ENCODE measurements around the gene ARHGEF10L.

The ARHGEF10L gene

DNA sequence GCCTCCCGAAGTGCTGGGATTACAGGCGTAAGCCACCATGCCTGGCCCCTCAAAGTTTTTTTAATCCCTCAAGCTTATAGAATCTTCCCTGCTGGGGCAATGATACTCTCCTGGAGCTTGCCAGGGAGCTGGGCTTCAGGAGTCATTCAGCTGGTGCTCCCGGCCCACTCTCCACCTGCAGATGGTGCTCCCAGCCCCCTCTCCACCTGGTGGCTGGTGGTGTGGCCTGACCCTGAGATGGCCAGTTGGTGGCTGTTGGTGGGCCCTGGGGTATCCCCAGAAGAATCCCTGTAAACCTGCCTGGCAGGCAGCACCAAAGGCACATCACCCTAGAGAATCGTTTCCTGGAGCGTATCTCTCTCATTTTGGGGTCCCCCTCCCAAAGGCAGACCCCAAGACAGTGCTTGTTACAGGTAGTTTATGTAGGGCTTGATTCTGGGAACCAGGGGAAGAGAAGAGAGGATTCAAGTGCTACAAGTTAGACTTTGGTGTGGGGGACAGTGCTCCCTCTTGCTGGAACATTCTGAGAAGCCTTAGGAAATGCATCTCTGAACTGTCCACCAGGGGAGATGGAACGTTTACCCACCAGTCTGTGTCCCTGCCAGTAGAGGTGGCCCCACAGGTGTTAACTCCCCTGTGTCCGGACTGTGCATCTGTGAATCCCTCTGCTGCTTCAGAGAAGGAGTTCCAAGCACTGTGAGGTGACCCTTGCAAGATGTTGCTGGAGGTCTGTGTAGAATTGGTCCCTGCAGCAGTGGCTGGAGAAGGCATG is 186.5 kb downstream of the ARHGEF10L start:
- DNase-seq (ENCODE audit: low spot score): no peak
- TF ChIP-seq, protein P1, sequence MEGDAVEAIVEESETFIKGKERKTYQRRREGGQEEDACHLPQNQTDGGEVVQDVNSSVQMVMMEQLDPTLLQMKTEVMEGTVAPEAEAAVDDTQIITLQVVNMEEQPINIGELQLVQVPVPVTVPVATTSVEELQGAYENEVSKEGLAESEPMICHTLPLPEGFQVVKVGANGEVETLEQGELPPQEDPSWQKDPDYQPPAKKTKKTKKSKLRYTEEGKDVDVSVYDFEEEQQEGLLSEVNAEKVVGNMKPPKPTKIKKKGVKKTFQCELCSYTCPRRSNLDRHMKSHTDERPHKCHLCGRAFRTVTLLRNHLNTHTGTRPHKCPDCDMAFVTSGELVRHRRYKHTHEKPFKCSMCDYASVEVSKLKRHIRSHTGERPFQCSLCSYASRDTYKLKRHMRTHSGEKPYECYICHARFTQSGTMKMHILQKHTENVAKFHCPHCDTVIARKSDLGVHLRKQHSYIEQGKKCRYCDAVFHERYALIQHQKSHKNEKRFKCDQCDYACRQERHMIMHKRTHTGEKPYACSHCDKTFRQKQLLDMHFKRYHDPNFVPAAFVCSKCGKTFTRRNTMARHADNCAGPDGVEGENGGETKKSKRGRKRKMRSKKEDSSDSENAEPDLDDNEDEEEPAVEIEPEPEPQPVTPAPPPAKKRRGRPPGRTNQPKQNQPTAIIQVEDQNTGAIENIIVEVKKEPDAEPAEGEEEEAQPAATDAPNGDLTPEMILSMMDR (IDR thresholded peaks at IDR 0.05; ENCODE audit: extremely low read depth, missing control alignments): no peak

DNA sequence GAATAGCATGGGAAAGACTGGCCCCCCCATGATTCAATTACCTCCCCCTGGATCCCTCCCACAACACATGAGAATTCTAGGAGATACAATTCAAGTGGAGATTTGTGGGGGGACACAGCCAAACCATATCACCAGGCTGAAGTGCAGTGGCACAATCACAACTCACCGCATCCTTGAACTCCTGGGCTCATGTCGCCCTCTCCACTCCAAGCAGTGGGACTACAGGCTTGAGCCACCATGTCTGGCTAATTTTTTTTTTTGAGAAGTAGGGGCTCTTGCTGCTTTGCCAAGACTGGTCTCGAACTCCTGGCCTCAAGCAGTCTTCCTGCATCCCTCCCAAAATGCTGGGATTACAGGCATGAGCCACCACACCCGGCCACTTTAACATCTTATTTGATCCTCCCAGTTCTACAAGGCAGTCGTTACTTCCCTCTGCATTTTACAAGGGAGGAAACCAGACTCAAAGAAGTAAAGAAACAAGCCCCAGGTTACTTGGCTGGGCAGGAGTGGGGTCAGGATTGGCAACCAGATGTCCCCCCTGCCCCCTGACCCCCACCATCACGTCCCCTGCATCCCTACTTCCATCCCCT is 188.7 kb downstream of the ARHGEF10L start:
- TF ChIP-seq, protein P1 (IDR thresholded peaks at IDR 0.05; ENCODE audit: extremely low read depth, missing control alignments): no peak
- no peak for DNase-seq (ENCODE audit: low spot score)

DNA sequence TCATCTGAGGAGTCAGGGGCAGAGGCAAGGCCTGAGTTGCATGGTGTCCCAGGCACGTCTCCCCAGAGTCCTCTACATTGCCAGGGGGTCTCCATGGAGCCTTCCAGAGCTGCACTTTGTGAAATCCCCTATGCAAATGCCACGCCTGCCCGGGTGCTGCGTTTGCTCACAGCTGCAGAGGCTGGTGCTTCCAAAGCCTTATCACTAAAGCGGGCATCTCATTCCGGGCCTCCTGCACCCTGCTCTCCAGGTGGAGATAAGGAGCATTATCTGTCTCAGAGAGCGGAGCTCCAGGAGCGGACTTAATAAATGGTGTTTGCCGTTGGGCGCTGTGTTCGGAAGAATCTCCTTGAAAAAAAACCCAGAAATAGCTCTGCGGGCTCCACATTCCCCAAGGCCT is 189.8 kb downstream of the ARHGEF10L start:
- TF ChIP-seq, protein P1 (IDR thresholded peaks at IDR 0.05; ENCODE audit: extremely low read depth, missing control alignments): no peak
- DNase-seq (ENCODE audit: low spot score): no peak

DNA sequence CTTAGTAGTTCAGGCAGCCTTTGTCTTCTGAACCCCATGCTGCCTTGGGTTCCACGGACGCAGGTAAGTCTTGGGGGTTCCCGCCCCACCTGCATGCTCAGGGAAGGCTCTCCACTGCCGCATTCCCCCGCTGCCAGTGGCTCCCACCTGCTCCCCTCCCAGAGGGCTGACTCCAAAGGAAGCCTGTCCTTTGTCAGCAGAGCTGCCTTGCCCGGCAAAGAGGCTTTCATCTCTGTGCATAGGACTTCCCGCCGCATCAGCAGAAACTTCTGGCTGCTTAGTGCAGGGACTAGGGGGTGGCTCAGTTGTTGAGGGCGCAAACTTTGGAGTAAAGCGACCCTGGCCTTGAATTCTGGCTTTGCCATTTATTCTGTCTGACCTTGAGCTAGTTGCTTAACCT is 190.4 kb downstream of the ARHGEF10L start:
- DNase-seq (ENCODE audit: low spot score): no peak
- TF ChIP-seq, protein P1 (IDR thresholded peaks at IDR 0.05; ENCODE audit: extremely low read depth, missing control alignments): no peak

DNA sequence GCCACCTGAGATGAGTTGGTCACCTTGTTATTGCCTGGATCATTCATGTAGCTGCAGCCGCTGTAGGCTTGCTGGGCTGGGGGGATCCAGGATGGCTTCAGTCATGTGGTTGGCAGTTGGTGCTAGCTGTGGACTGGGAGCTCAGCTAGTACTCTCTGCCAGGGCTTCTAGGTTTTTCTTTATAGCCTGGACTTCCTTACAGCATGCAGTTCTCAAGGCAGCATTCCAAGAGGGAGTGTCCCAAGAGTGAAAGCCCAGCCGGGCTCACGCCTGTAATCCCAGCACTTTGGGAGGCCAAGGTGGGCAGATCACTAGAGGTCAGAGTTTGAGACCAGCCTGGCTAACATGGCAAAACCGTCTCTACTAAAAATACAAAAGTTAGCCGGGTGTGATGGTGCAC is 192.0 kb downstream of the ARHGEF10L start:
- no peak for DNase-seq (ENCODE audit: low spot score)
- TF ChIP-seq, protein P1 (IDR thresholded peaks at IDR 0.05; ENCODE audit: extremely low read depth, missing control alignments): no peak

DNA sequence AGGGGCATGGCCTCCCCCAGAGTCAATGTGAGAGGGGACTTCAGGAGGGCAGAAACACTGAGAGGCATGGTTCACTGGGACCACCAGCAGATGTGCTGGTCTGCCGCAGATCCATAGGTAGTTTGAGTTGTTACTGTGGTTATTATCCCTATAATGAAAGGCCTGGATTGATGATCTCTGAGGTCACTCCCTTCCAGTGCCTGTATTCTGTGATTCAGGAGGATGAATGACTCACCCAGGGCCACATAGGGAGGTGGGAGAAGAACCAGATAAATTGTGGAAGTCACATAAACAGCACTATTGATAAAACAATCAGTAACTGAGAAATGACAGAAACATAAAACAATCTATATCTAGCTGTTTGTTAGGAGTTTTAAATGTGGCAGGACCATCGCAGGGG is 193.0 kb downstream of the ARHGEF10L start:
- TF ChIP-seq, protein P1 (IDR thresholded peaks at IDR 0.05; ENCODE audit: extremely low read depth, missing control alignments): no peak
- DNase-seq (ENCODE audit: low spot score): no peak

DNA sequence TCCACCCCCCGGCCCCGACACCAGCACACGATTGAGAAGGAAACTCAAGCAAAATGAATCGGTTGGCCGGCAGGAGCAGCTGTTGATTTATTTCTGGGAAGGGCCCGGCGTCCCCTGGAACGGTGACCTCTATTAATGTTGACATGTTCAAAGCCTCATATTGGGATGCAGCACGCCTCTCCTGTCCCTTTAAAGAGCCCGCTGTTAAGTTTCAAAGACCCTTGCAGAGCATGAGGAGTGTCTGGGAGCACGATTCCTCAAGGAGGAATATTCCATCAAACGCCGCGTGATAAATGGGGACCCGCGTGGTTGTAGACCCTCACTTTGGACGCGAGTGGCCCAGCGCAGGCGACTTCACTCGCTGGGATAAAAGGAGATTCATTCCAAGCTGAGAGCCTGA is 194.2 kb downstream of the ARHGEF10L start:
- DNase-seq (ENCODE audit: low spot score): no peak
- TF ChIP-seq, protein P1 (IDR thresholded peaks at IDR 0.05; ENCODE audit: extremely low read depth, missing control alignments): no peak

All from GM20000 (cell line).